Smooth muscle cell (in vitro differentiated cells): Measurements from ENCODE around the gene ZNF266. TPM values are rescaled to one million over a fixed set of nuclear protein-coding genes. Genes with fewer than 3 reads are reported as not detected.

Experiments
- DNase-seq: peaks from one replicate; lab custom pipeline; 2025; ENCODE audit not compliant: unreplicated experiment; lab: John Stamatoyannopoulos, UW
- H2AFZ ChIP-seq: fragments of 200-600 bp; sonication (generic); 2 replicates; pipeline ENCODE4 v1.6.0; 2016; ENCODE audit warnings: antibody characterized with exemption, low read depth, mild to moderate bottlenecking
- H3F3A ChIP-seq: fragments of 200-600 bp; sonication (generic); 2 replicates; pipeline ENCODE4 v1.6.0; 2017; ENCODE audit warnings: antibody characterized with exemption, low read depth
- H3K27ac ChIP-seq: fragments of 200-600 bp; sonication (generic); 2 replicates; pipeline ENCODE4 v1.5.1; 2016; ENCODE audit warnings: low read depth, mild to moderate bottlenecking
- H3K27me3 ChIP-seq: fragments of 200-600 bp; sonication (generic); 2 replicates; pipeline ENCODE4 v1.6.1; 2016; ENCODE audit warnings: low read depth, mild to moderate bottlenecking
- H3K36me3 ChIP-seq: fragments of 200-600 bp; sonication (generic); 2 replicates; pipeline ENCODE4 v1.5.1; 2016; ENCODE audit warnings: low read depth
- H3K4me1 ChIP-seq: fragments of 200-600 bp; sonication (generic); 2 replicates; pipeline ENCODE4 v1.5.1; 2016; ENCODE audit warnings: low read depth
- H3K4me2 ChIP-seq: fragments of 200-600 bp; sonication (generic); 2 replicates; pipeline ENCODE4 v1.6.0; 2016; ENCODE audit warnings: mild to moderate bottlenecking
- H3K4me3 ChIP-seq: fragments of 200-600 bp; sonication (generic); 2 replicates; pipeline ENCODE4 v1.5.1; 2016; ENCODE audit warnings: mild to moderate bottlenecking
- H3K79me2 ChIP-seq: fragments of 200-600 bp; sonication (generic); 2 replicates; pipeline ENCODE4 v1.6.0; 2016; ENCODE audit warnings: low read depth, mild to moderate bottlenecking
- H3K9ac ChIP-seq: fragments of 200-600 bp; sonication (generic); 2 replicates; pipeline ENCODE4 v1.6.0; 2016; ENCODE audit warnings: low read depth
- H3K9me3 ChIP-seq: fragments of 200-600 bp; sonication (generic); replicated peaks from 2 replicates; pipeline ENCODE4 v1.5.1; 2016; ENCODE audit warnings: low read depth
- H4K20me1 ChIP-seq: fragments of 200-600 bp; sonication (generic); 2 replicates; pipeline ENCODE4 v1.6.0; 2016; ENCODE audit warnings: low read depth
- CTCF ChIP-seq: fragments of 200-600 bp; sonication (generic); IDR thresholded peaks from 2 replicates; pipeline ENCODE4 v1.5.1; 2017; ENCODE audit warnings: borderline replicate concordance, mild to moderate bottlenecking, antibody characterized with exemption; ENCODE audit not compliant: insufficient read depth, poor library complexity, severe bottlenecking
- WGBS: methylation state at CpG from one replicate; pipeline ENCODE4 v1.1.7; 2016; ENCODE audit warnings: low lambda C conversion rate; 5-methylcytosine and 5-hydroxymethylcytosine counted together
- polyA plus RNA-seq: library from polyadenylated mRNA; unstranded; fragments of >200 nt; fragmentation: Nextera tagmentation; extraction: Ambion mirVana; gene quantifications from 2 replicates; pipeline ENCODE4 v1.2.1, GENCODE V29; 2016
- total RNA-seq: library from RNA; depleted of rRNA; stranded (reverse); fragments of >200 nt; gene quantifications from 2 replicates; pipeline ENCODE4 v1.2.3, GENCODE V29; 2014

Gene ZNF266
- total and polyA plus RNA-seq, 2 experiments from 2014 or later, result 8.9 to 56.6 TPM

- no peak overlapping the region for H3K4me3 ChIP-seq
- H3K27me3 ChIP-seq, result no peaks in the 10 kb centered on the region
- no peaks in the 10 kb centered on the region for H3K4me1 ChIP-seq
- no peaks in the 10 kb centered on the region for H4K20me1 ChIP-seq
- TF ChIP-seq CTCF, result no peak
- peaks cover 14% of the 10 kb centered on the region for H3K9me3 ChIP-seq
- H3F3A ChIP-seq, result no peaks in the 10 kb centered on the region
- WGBS, result 79% methylated on average over 7 of the region's 7 CpGs
- H3K4me2 ChIP-seq, result no peak overlapping the region
- H3K36me3 ChIP-seq, result no peaks in the 10 kb centered on the region
- H2AFZ ChIP-seq, result no peak overlapping the region
- DNase-seq, result no peak
- no peaks in the 10 kb centered on the region for H3K79me2 ChIP-seq
- H3K27ac ChIP-seq, result no peak overlapping the region
- H3K9ac ChIP-seq, result no peak overlapping the region
Measured at GRCh38 chr19:9467161-9467560, 31.8 kb upstream of the ZNF266 start.

GRCh38 chr19:9461938-9462337, 26.6 kb upstream of the ZNF266 start:
- H3K27ac ChIP-seq, result no peak overlapping the region
- no peak overlapping the region for H3K4me2 ChIP-seq
- H3K27me3 ChIP-seq, result no peaks in the 10 kb centered on the region
- H3K4me1 ChIP-seq, result no peaks in the 10 kb centered on the region
- no peaks in the 10 kb centered on the region for H3K79me2 ChIP-seq
- no peak overlapping the region for H3K9ac ChIP-seq
- no peaks in the 10 kb centered on the region for H3K36me3 ChIP-seq
- DNase-seq, result no peak
- TF ChIP-seq CTCF, result no peak
- H3F3A ChIP-seq, result no peaks in the 10 kb centered on the region
- 73% methylated on average over 4 of the region's 4 CpGs for WGBS
- H3K9me3 ChIP-seq, result peaks cover 31% of the 10 kb centered on the region
- no peak overlapping the region for H3K4me3 ChIP-seq
- no peaks in the 10 kb centered on the region for H4K20me1 ChIP-seq
- no peak overlapping the region for H2AFZ ChIP-seq

GRCh38 chr19:9456018-9456689, 20.8 kb upstream of the ZNF266 start:
- Histone ChIP-seq H3K4me3 (no peak overlapping the region), H3K27me3 (no peaks in the 10 kb centered on the region), H3K9me3 (peaks cover 43% of the 10 kb centered on the region), H2AFZ (no peak overlapping the region), H3K4me1 (no peaks in the 10 kb centered on the region), H3K4me2 (no peak overlapping the region), H3F3A (no peaks in the 10 kb centered on the region), H4K20me1 (no peaks in the 10 kb centered on the region), H3K79me2 (no peaks in the 10 kb centered on the region), H3K9ac (no peak overlapping the region), H3K27ac (no peak overlapping the region), H3K36me3 (no peaks in the 10 kb centered on the region)
- TF ChIP-seq CTCF, result no peak
- DNase-seq, result no peak
- 86% methylated on average over 13 of the region's 13 CpGs for WGBS

- H3K9me3 ChIP-seq, result peaks cover 46% of the 10 kb centered on the region
- H3K4me3 ChIP-seq, result no peak overlapping the region
- no peak overlapping the region for H3K9ac ChIP-seq
- H3K36me3 ChIP-seq, result no peaks in the 10 kb centered on the region
- no peak for TF ChIP-seq CTCF
- no peaks in the 10 kb centered on the region for H3F3A ChIP-seq
- no peak overlapping the region for H3K27ac ChIP-seq
- 92% methylated on average over 4 of the region's 4 CpGs for WGBS
- H3K4me2 ChIP-seq, result no peak overlapping the region
- no peaks in the 10 kb centered on the region for H3K27me3 ChIP-seq
- no peaks in the 10 kb centered on the region for H3K4me1 ChIP-seq
- H4K20me1 ChIP-seq, result no peaks in the 10 kb centered on the region
- H3K79me2 ChIP-seq, result no peaks in the 10 kb centered on the region
- H2AFZ ChIP-seq, result no peak overlapping the region
- no peak for DNase-seq
Measured at GRCh38 chr19:9453953-9454352, 18.6 kb upstream of the ZNF266 start.
